GM12873 (cell line): ENCODE data around the gene MIDN.

Experiments used
- TF ChIP-seq, protein P1 (sequence below): IDR thresholded peaks from 2 replicates; pipeline ENCODE4 v1.5.1; 2012; ENCODE audit warnings: low read depth, mild to moderate bottlenecking, moderate library complexity, low read length, control low read depth; ENCODE audit not compliant: insufficient read depth; ENCODE audit errors: missing control alignments

The MIDN gene

DNA sequence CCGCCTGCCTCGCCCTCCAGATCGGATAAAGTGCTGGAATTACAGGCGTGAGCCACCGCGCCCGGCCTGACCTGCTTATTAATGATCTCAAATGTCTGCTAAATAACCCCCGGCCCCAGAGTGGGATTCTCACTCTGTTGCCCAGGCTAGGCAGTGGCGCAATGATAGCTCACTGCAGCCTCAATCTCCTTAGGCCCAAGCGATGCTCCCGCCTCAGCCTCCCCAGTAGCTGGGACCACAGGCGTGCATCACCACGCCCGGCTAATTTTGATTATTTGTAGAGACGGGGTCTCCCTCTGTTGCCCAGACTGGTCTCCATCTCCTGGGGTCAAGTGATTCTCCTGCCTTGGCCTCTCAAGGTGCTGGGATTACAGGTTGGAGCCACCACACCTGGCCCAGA is 7.5 kb upstream of the MIDN start:
- TF ChIP-seq, protein P1, sequence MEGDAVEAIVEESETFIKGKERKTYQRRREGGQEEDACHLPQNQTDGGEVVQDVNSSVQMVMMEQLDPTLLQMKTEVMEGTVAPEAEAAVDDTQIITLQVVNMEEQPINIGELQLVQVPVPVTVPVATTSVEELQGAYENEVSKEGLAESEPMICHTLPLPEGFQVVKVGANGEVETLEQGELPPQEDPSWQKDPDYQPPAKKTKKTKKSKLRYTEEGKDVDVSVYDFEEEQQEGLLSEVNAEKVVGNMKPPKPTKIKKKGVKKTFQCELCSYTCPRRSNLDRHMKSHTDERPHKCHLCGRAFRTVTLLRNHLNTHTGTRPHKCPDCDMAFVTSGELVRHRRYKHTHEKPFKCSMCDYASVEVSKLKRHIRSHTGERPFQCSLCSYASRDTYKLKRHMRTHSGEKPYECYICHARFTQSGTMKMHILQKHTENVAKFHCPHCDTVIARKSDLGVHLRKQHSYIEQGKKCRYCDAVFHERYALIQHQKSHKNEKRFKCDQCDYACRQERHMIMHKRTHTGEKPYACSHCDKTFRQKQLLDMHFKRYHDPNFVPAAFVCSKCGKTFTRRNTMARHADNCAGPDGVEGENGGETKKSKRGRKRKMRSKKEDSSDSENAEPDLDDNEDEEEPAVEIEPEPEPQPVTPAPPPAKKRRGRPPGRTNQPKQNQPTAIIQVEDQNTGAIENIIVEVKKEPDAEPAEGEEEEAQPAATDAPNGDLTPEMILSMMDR, result peak; percentile 3

DNA sequence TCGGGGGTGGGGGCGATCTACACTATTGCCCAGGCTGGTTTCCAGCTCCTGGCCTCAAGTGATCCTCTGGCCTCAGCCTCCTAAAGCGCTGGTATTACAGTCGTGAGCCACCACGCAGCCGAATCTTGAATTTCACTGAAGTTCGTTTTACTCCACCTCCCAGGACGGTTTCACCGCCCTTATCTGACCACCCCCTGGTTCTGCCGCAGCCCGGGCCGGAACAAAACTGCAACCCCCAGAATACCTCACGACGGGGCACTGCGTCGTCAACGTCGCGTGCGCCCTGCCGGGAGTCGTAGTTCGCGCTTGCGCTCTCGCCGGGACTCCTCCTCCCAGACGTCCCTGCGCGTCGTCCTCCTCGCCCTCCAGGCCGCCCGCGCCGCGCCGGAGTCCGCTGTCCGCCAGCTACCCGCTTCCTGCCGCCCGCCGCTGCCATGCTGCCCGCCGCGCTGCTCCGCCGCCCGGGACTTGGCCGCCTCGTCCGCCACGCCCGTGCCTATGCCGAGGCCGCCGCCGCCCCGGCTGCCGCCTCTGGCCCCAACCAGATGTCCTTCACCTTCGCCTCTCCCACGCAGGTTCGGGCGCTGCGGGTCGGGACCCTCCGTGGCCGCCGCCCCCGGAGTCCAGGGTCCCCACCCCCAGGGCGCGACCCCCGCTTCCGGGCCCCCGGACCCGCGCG is 6.8 kb upstream of the MIDN start, which contains the start of gene ATP5F1D:
ATP5F1D (plus strand) TSS at position 335 of the 679 bp plus-strand sequence; CDS start at position 435, 100 bp downstream.
- TF ChIP-seq, protein P1, result no peak

DNA sequence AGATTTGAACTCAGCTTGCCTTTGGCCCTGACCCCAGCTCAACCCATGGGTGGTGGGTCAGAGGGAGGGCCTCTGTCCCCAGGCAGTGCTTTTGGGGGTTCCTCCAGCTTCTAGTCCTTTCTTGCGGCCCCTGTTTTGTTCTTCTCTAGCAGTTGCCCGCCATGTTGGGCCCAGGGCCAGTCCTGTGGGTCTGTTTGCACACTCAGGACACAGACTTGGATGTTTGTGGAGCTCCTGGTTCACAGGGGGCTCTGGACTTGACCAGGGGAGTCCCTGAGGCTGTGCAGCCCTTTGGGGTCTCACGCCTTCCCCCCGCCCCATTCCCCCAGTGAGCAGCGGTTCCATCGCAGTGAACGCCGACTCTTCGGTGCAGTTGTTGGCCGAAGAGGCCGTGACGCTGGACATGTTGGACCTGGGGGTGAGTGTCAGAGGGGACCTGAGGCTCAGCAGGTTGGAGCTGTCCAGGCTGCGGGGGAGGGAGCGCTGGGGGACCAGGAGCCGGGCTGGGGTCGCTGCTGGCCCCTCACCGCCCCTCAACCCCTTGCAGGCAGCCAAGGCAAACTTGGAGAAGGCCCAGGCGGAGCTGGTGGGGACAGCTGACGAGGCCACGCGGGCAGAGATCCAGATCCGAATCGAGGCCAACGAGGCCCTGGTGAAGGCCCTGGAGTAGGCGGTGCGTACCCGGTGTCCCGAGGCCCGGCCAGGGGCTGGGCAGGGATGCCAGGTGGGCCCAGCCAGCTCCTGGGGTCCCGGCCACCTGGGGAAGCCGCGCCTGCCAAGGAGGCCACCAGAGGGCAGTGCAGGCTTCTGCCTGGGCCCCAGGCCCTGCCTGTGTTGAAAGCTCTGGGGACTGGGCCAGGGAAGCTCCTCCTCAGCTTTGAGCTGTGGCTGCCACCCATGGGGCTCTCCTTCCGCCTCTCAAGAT is 4.4 kb upstream of the MIDN start:
- TF ChIP-seq, protein P1, result peak; percentile 96

DNA sequence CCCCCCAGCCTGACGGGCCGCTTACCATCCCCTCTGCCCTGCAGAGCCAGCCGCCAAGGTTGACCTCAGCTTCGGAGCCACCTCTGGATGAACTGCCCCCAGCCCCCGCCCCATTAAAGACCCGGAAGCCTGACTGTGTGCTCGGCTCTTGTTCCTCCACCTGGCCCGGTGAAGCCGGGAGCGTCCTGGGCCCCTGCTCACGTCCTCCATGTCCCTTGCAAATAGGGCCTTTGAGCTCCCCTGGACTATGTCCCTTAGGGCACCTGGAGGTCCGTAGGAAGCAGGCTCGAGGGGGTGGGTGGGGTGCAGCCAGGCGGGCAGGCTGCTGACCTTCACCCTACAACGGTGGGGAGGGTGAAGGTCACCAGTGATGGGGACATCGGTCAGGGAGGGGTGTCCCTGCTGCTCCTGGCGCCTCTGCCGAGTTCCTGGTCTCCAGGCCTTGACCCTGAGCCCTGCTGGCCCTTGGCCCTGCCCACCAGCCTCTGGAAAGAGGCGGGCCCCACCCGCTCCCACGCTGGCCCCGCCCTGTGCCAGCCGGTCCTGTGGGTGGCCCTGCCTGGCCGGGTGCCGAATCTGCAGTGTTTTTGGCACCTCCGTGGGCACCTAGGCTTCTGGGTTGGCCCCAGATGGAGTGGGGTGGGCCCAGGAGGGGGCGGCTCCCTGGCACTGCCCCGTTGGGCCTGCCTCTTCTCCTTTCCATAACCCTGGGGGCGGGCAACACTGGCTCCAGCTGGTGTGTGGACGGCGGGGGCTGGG is 3.5 kb upstream of the MIDN start:
- TF ChIP-seq, protein P1, result no peak

DNA sequence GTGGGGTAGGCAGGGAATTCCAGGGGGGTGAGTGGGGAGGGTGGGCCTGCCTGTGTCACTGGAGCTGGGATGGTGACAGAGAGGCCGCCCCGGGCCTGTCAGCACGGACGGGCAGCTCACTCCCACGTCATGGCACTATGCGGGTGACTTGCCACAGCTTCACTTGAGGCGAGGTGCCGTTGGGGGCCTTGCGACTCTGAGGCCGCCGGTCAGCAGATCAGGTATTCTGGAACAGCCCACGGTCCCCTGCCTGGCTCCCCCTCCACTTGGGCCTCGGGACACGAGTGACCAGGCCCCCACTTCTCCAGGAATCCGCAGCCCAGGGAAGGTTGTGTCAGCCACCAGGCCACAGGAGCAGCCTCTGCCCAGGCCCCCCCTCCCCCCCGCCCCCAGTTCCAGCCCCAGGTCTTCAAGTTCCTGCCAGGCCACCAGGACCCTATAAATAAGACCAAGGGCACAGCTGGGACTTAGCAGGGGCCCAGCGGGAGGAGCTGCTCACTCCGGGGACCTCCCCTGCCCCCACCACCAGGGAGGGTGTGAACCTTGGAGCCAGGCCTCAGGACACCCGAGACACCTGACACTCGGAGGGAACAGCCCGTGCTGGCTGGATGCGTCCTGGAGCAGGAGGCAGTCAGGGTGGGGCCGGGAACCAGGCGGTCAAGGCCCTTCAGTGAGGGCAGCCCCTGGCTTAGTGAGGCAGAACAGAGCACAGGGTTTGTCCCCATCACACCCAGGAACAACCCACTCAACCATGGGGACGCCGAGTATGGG is 2.7 kb upstream of the MIDN start:
- TF ChIP-seq, protein P1, result no peak

DNA sequence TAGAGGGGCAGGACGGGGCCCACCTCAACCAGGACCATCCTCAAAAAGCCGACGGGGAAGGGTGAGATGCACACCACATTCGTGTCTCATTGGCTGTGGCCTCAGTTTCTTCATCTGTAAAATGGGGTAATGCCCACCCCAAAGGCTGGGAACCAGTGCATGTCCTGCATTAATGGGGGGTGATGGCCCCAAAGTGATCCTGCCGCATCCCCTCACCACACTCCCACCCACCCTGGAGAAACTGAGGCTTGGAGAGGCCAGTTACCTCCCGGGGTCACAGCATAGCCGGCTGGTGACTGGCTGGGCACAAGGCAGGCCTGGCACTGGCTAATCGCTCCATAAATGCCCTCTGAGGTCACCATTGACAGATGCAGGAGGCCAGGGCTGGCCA is 640 bp upstream of the MIDN start:
- TF ChIP-seq, protein P1, result no peak
